K562 (cell line): ENCODE data around the gene VDR.

Experiments
- BHLHE40 ChIP-seq: IDR thresholded peaks from 2 replicates; pipeline ENCODE4 v1.6.1; 2011; ENCODE audit warnings: low read length, improper control_type of control experiment
- FOS ChIP-seq: IDR thresholded peaks from 3 replicates; pipeline ENCODE4 v1.6.1; 2011; ENCODE audit not compliant: insufficient read length; ENCODE audit errors: extremely low read depth
- HCFC1 ChIP-seq: IDR thresholded peaks from 2 replicates; pipeline ENCODE4 v1.6.1; 2012; ENCODE audit warnings: low read depth, low read length, improper control_type of control experiment
- HSF4 ChIP-seq: fragments of 250-450 bp; sonication (Bioruptor Pico); IDR thresholded peaks from 2 replicates; pipeline ENCODE4 v2.1.2; 2022; ENCODE audit warnings: mild to moderate bottlenecking, moderate library complexity, borderline replicate concordance
- POLR2AphosphoS5 ChIP-seq: IDR thresholded peaks from 2 replicates; pipeline ENCODE4 v1.6.1; 2011; ENCODE audit warnings: mild to moderate bottlenecking, low read depth, low read length, moderate library complexity; ENCODE audit not compliant: control insufficient read depth, insufficient read depth
- YBX1 ChIP-seq: fragments of 450-650 bp; IDR thresholded peaks from 2 replicates; pipeline ENCODE4 v1.7.1; 2016; ENCODE audit warnings: mild to moderate bottlenecking
- ZNF644 ChIP-seq: fragments of 200-800 bp; sonication (Bioruptor generic); IDR thresholded peaks from 2 replicates; pipeline ENCODE4 v1.6.1; 2016; ENCODE audit warnings: low read depth, missing genetic modification characterization, missing compliant biosample characterization

DNA sequence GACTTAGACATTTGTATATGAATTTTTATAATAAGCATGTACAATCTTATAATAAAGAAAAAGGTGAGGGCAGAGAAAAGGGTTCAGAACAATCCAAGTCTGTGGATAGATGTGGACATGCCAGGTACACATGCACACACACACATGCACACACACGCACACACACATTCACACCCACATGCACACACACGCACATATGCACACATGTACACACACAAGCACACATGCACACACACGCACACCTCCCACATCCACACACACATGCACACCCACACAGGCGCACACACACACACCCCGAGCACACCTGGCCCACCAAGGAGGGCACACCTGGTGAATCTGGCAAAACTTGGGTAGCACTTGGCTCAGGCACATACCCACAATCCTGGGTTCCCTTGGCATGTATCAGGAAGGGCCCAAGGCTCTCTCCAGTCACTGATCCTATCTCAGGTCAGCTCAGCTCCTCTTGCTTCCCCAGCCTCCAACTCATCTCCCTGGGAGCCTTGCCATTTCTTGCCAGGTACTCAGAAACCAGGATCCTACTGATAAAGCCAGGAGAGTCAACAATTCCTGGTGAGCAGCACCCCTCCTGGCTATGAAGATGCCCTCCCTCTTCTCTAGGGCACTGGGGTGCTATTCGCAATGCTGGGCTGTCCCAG is 40.0 kb upstream of the VDR start:
- TF ChIP-seq HSF4 (no peak), FOS (no peak), POLR2AphosphoS5 (no peak), BHLHE40 (no peak), HCFC1 (no peak), ZNF644 (tag) (no peak), YBX1 (no peak)
